ENCODE measurements around the gene ZC3H4. TPM values are rescaled to one million over a fixed set of nuclear protein-coding genes. Genes with fewer than 3 reads are reported as not detected.

ZC3H4 gene
- total RNA-seq, 2 experiments from 2014 or later: 68.5 to 70.2 TPM

DNA sequence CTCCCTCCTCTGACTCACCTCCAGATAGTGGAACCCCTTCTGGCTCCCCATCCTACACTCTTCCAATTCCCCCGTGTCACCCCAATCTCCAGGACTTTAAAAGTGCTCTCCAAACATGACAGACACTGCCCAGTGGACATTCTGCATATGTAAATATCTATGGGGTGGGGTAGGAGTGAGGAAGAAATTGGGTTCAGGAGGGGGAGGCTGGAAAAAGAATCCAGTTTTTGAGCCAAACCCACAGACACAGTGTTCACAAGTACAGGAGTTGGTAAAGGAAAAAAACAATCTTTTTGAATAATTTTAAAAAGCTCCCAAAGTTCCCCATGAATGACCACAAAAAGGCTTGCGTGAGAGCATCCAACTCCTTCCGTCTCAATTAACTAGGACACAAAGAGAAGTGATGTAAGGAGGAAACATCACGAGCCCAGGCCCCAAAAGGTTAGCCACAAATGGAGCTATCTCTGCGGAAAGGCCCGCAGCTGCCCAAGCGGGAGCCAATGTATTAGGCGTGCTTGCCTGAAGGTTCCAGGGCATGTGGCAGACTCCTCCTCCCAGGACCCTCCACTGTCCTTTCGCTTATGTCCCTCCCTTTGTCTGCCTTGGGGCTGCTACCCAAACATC, 18.0 kb downstream of the ZC3H4 start:
- H3K9me3 Mint-ChIP-seq: no peaks in the 10 kb centered on the region
- CTCF ChIA-PET: interaction anchor here (0.7 to 3.3 kb wide), 8 partner anchors 11 to 148 kb away, joined by 3 to 15 read pairs (median 4); no protein-coding TSS in a partner anchor
- intact Hi-C loops (cut with micrococcal nuclease): loop anchor here (2.0 kb wide), 1 partner anchor 13 kb away; no protein-coding TSS in a partner anchor
- TF ChIP-seq, protein P1, sequence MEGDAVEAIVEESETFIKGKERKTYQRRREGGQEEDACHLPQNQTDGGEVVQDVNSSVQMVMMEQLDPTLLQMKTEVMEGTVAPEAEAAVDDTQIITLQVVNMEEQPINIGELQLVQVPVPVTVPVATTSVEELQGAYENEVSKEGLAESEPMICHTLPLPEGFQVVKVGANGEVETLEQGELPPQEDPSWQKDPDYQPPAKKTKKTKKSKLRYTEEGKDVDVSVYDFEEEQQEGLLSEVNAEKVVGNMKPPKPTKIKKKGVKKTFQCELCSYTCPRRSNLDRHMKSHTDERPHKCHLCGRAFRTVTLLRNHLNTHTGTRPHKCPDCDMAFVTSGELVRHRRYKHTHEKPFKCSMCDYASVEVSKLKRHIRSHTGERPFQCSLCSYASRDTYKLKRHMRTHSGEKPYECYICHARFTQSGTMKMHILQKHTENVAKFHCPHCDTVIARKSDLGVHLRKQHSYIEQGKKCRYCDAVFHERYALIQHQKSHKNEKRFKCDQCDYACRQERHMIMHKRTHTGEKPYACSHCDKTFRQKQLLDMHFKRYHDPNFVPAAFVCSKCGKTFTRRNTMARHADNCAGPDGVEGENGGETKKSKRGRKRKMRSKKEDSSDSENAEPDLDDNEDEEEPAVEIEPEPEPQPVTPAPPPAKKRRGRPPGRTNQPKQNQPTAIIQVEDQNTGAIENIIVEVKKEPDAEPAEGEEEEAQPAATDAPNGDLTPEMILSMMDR (IDR thresholded peaks at IDR 0.05): no peak
- H3K27me3 Mint-ChIP-seq: no peaks in the 10 kb centered on the region
- H3K27ac Mint-ChIP-seq: peak overlapping the region; percentile 96
- ATAC-seq: no peak
- POLR2A ChIA-PET: interaction anchor here (0.7 to 13.5 kb wide), 4 partner anchors 14 to 63 kb away, joined by 3 to 182 read pairs (median 4); partner anchors contain the start of genes SAE1, TMEM160 and ZC3H4
- H3K4me1 Mint-ChIP-seq (ENCODE audit: low read depth): peaks cover 65% of the 10 kb centered on the region
- H3K4me3 Mint-ChIP-seq: peak overlapping the region; percentile 63
- peak; percentile 14 for DNase-seq
- H3K36me3 Mint-ChIP-seq (ENCODE audit: low read depth): peaks cover 49% of the 10 kb centered on the region

DNA sequence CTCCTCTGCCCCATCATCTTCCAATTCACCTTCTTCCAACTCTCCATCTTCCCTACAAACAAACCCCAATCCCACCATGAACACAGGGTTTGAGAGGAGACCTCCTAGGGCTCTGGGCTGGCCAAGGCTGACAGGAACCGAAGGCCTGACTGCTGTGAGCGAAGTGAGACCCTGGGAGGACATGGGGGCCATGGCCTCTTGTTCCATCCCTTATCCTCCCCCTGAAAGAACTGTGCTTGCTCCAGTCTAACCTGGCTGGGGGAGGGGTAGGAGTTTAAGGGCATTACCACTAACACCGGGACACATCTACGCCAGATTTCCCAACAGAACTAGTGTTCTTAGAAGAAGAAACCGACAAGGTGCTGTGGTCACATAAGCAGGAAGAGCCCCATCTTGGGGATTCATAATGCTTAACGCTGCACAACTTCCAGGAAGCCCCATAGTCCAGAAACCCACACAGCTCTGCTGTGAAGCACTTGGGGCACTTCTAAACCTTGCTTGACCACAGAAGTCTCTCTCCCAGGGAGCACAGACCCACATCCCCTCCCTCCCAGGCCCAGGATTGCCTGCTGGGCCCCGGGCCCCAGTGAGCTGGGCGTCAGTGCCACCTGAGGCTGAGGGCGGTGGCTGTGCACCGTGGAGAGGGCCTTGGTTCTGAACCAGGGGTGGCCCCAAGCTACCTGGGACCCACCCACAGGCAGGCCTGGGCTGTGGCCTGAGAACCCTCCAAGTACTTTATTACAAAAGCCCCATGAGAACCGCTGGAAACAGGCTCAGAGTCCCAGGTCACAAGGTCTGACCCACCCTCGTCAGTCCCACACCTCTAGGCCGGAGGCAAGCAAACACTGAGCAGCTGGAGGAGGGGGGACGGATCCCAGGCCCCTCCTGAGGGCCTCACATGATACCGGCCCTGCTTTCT, 18.8 kb downstream of the ZC3H4 start:
- POLR2A ChIA-PET: interaction anchor here (0.7 to 13.5 kb wide), 5 partner anchors 11 to 63 kb away, joined by 3 to 182 read pairs (median 4); partner anchors contain the start of genes SAE1, TMEM160 and ZC3H4
- Mint-ChIP-seq H3K4me3 (peak overlapping the region; percentile 63), H3K36me3 (ENCODE audit: low read depth) (peaks cover 52% of the 10 kb centered on the region), H3K9me3 (no peaks in the 10 kb centered on the region), H3K4me1 (ENCODE audit: low read depth) (peaks cover 60% of the 10 kb centered on the region), H3K27ac (peak overlapping the region; percentile 96), H3K27me3 (no peaks in the 10 kb centered on the region)
- peak; percentile 66 for DNase-seq
- CTCF ChIA-PET: interaction anchor here (0.7 to 3.3 kb wide), 9 partner anchors 12 to 149 kb away, joined by 3 to 15 read pairs (median 4); partner anchors contain the start of gene ZC3H4
- intact Hi-C loops (cut with micrococcal nuclease): loop anchor here (2.0 kb wide), 1 partner anchor 14 kb away; no protein-coding TSS in a partner anchor
- peak; percentile 71 for ATAC-seq
- TF ChIP-seq, protein P1 (IDR thresholded peaks at IDR 0.05): no peak

DNA sequence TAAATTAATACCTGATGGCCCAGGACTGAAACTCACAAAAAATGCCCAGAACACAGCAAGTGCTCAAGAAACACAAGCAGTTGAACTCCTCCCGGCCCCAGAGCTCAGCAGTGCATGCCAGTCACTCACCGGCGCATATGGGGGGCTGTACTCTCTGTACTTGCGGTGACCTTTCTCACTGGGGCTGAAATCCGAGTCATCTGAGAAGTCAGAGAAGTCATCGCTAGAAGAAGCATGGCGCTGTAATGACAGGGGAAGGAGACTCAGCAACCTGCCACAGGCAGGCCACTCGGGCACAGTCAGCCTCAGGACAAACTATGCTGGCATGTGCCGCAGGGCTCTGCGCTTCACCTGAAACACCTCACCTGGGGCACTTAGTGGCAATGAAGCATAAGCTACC, 19.7 kb downstream of the ZC3H4 start:
- Mint-ChIP-seq H3K36me3 (ENCODE audit: low read depth) (peaks cover 59% of the 10 kb centered on the region), H3K27ac (peak overlapping the region; percentile 96), H3K27me3 (no peaks in the 10 kb centered on the region), H3K9me3 (no peaks in the 10 kb centered on the region), H3K4me1 (ENCODE audit: low read depth) (peaks cover 56% of the 10 kb centered on the region), H3K4me3 (peak overlapping the region; percentile 50)
- ATAC-seq (peak; percentile 79), DNase-seq (peak; percentile 86)
- ChIA-PET POLR2A (interaction anchor here (0.8 to 13.5 kb wide), 4 partner anchors 10 to 37 kb away, joined by 3 to 182 read pairs (median 4); partner anchors contain the start of genes SAE1 and ZC3H4), CTCF (interaction anchor here (0.9 to 1.6 kb wide), 5 partner anchors 18 to 150 kb away, joined by 3 to 4 read pairs (median 3); partner anchors contain the start of gene ZC3H4)
- intact Hi-C loops (cut with micrococcal nuclease): loop anchor here (2.0 kb wide), 1 partner anchor 15 kb away; no protein-coding TSS in a partner anchor
- TF ChIP-seq, protein P1 (IDR thresholded peaks at IDR 0.05): no peak

DNA sequence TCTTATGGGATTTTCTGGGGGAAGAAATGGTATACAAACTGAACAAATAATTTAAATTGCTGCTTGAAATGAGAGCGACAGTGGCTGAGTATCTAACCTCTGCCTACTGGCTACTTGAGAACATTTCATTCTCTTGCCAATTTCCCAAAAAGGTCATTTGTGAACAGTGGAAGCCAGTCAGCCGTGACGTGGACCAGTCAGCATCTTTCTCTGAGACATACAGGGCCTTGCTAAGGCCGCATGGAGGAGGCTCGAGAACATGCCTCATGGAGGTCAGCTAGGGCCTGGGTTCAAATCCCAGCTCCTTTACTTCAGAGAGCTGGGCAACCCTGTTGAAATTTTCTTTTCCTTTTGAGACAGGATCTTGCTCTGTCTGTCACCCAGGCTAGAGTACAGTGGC, 20.3 kb downstream of the ZC3H4 start:
- TF ChIP-seq, protein P1 (IDR thresholded peaks at IDR 0.05): no peak
- peak overlapping the region; percentile 50 for H3K4me3 Mint-ChIP-seq
- H3K27ac Mint-ChIP-seq: peak overlapping the region; percentile 96
- no peaks in the 10 kb centered on the region for H3K9me3 Mint-ChIP-seq
- H3K36me3 Mint-ChIP-seq (ENCODE audit: low read depth): peaks cover 61% of the 10 kb centered on the region
- intact Hi-C loops (cut with micrococcal nuclease): no loop called here
- DNase-seq (no peak), ATAC-seq (no peak)
- POLR2A ChIA-PET: interaction anchor here (0.9 to 13.5 kb wide), 3 partner anchors 9 to 23 kb away, joined by 3 to 182 read pairs (median 5); partner anchors contain the start of gene ZC3H4
- H3K4me1 Mint-ChIP-seq (ENCODE audit: low read depth): peaks cover 52% of the 10 kb centered on the region
- H3K27me3 Mint-ChIP-seq: no peaks in the 10 kb centered on the region
- CTCF ChIA-PET: interaction anchor here (0.9 to 1.6 kb wide), 4 partner anchors 18 to 151 kb away, joined by 3 to 4 read pairs (median 3); no protein-coding TSS in a partner anchor
